ENCODE results near the gene ABAT.

Gene ABAT

GRCh38 chr16:8674413-8675022 is at the start of gene ABAT:
TSS of gene ABAT (plus strand) at chr16:8674617. CDS start at chr16:8735740, 61,123 bp downstream.
- no peak for TF ChIP-seq CSRNP3 (CRISPR knock-in tag; IDR thresholded peaks at IDR 0.05)
- no peak for TF ChIP-seq TSHZ2 (CRISPR knock-in tag; IDR thresholded peaks at IDR 0.05)
- no peak for TF ChIP-seq TCF4 (CRISPR knock-in tag; IDR thresholded peaks at IDR 0.05; ENCODE audit: borderline replicate concordance)
- TF ChIP-seq SNAI2 (CRISPR knock-in tag; IDR thresholded peaks at IDR 0.05) = no peak
- no peak for TF ChIP-seq TOX (CRISPR knock-in tag; IDR thresholded peaks at IDR 0.05; ENCODE audit: borderline replicate concordance)
- TF ChIP-seq PATZ1 (CRISPR knock-in tag; IDR thresholded peaks at IDR 0.05; ENCODE audit: borderline replicate concordance) = no peak
- no peak for TF ChIP-seq ZNF565 (CRISPR knock-in tag; conservative IDR thresholded peaks at IDR 0.05; ENCODE audit: low read depth)
- TF ChIP-seq ZFP3 (CRISPR knock-in tag; IDR thresholded peaks at IDR 0.05) = no peak
- TF ChIP-seq ZNF70 (CRISPR knock-in tag; IDR thresholded peaks at IDR 0.05) = no peak
- TF ChIP-seq OSR1 (CRISPR knock-in tag; IDR thresholded peaks at IDR 0.05) = no peak
- TF ChIP-seq CSDC2 (CRISPR knock-in tag; IDR thresholded peaks at IDR 0.05) = no peak
- no peak for TF ChIP-seq ESRRG (CRISPR knock-in tag; IDR thresholded peaks at IDR 0.05)
- no peak for TF ChIP-seq BACH2 (CRISPR knock-in tag; IDR thresholded peaks at IDR 0.05; ENCODE audit: borderline replicate concordance)
- no peak for TF ChIP-seq ZFP30 (CRISPR knock-in tag; IDR thresholded peaks at IDR 0.05)
- TF ChIP-seq GLIS3 (CRISPR knock-in tag; IDR thresholded peaks at IDR 0.05) = no peak
- TF ChIP-seq PPARA (CRISPR knock-in tag; IDR thresholded peaks at IDR 0.05; ENCODE audit: borderline replicate concordance) = no peak
- no peak for TF ChIP-seq RARB (CRISPR knock-in tag; IDR thresholded peaks at IDR 0.05)
- TF ChIP-seq POU6F1 (CRISPR knock-in tag; IDR thresholded peaks at IDR 0.05; ENCODE audit: borderline replicate concordance, low read depth) = no peak
- TF ChIP-seq ZC3H10 (CRISPR knock-in tag; IDR thresholded peaks at IDR 0.05) = no peak
- peak; percentile 99 for ATAC-seq

- no peak for TF ChIP-seq CSRNP3 (CRISPR knock-in tag; IDR thresholded peaks at IDR 0.05)
- no peak for TF ChIP-seq TCF4 (CRISPR knock-in tag; IDR thresholded peaks at IDR 0.05; ENCODE audit: borderline replicate concordance)
- TF ChIP-seq POU6F1 (CRISPR knock-in tag; IDR thresholded peaks at IDR 0.05; ENCODE audit: borderline replicate concordance, low read depth) = no peak
- ATAC-seq = no peak
Measured at GRCh38 chr16:8625491-8626087, 48.8 kb upstream of the ABAT start.

All from SK-N-SH treated with all-trans-retinoic acid at 6 μM for 48 hours (cell line).